C1 segment of cervical spinal cord (tissue), 14 donors: Measurements from ENCODE around the gene HECW1.
A peak's percentile ranks its signal among the peaks of the same experiment; 100 is the strongest.
"Not testable (repeated sequence)": the region's sequence is repeated elsewhere in the genome, so short reads cannot be mapped to it uniquely, and the experiment has no call there.

ENCODE experiments used
- DNase-seq, 14 donors: peaks; one replicate each; lab custom pipeline; 2025; lab: John Stamatoyannopoulos, UW

HECW1 gene

GRCh38 chr7:43112941-43113621 is 634 bp downstream of the HECW1 start:
- DNase-seq, result peak in 2 of 14 donors; percentile 11 to 30

GRCh38 chr7:43113622-43114457 is 1.4 kb downstream of the HECW1 start:
- peak in 3 of 14 donors; percentile 11 to 88 (median 62) for DNase-seq

- DNase-seq, result no peak
Measured at GRCh38 chr7:43114458-43114780, 2.0 kb downstream of the HECW1 start.

- DNase-seq, result no peak
Measured at GRCh38 chr7:43116451-43116850, 4.0 kb downstream of the HECW1 start.

- no peak for DNase-seq
Measured at GRCh38 chr7:43117095-43117494, 4.6 kb downstream of the HECW1 start.

GRCh38 chr7:43117861-43118260 is 5.4 kb downstream of the HECW1 start:
- no peak for DNase-seq

- no peak for DNase-seq
Measured at GRCh38 chr7:43118313-43118712, 5.9 kb downstream of the HECW1 start.

- no peak for DNase-seq
Measured at GRCh38 chr7:43119371-43120075, 7.1 kb downstream of the HECW1 start.

GRCh38 chr7:43121973-43122372 is 9.5 kb downstream of the HECW1 start:
- no peak for DNase-seq

- no peak for DNase-seq
Measured at GRCh38 chr7:43123457-43123856, 11.0 kb downstream of the HECW1 start.

- no peak for DNase-seq
Measured at GRCh38 chr7:43124388-43124787, 11.9 kb downstream of the HECW1 start.

- no peak for DNase-seq
Measured at GRCh38 chr7:43130347-43130746, 17.9 kb downstream of the HECW1 start.

GRCh38 chr7:43135129-43135528 is 22.7 kb downstream of the HECW1 start:
- DNase-seq, result no peak

- DNase-seq, result no peak
Measured at GRCh38 chr7:43136064-43136463, 23.6 kb downstream of the HECW1 start.

GRCh38 chr7:43137121-43137744 is 24.8 kb downstream of the HECW1 start:
- not testable (repeated sequence) for DNase-seq

GRCh38 chr7:43137811-43138210 is 25.4 kb downstream of the HECW1 start:
- no peak for DNase-seq

GRCh38 chr7:43138710-43139109 is 26.3 kb downstream of the HECW1 start:
- DNase-seq, result no peak

GRCh38 chr7:43139137-43139536 is 26.7 kb downstream of the HECW1 start:
- DNase-seq, result no peak

- DNase-seq, result no peak
Measured at GRCh38 chr7:43140186-43140585, 27.7 kb downstream of the HECW1 start.

- no peak for DNase-seq
Measured at GRCh38 chr7:43141091-43141490, 28.6 kb downstream of the HECW1 start.

- DNase-seq, result no peak
Measured at GRCh38 chr7:43142703-43143102, 30.3 kb downstream of the HECW1 start.
